Ishikawa (cell line): Measurements from ENCODE around the gene IQUB.

Experiments used
- CEBPB ChIP-seq: IDR thresholded peaks from 2 replicates; pipeline ENCODE4 v1.6.1; 2012
- CREB1 ChIP-seq: IDR thresholded peaks from 2 replicates; pipeline ENCODE4 v1.6.1; 2012; ENCODE audit warnings: low read depth
- EGR1 ChIP-seq: IDR thresholded peaks from 2 replicates; pipeline ENCODE4 v1.6.1; 2012
- EP300 ChIP-seq: IDR thresholded peaks from 2 replicates; pipeline ENCODE4 v1.6.1; 2012; ENCODE audit warnings: borderline replicate concordance
- FOXM1 ChIP-seq: IDR thresholded peaks from 2 replicates; pipeline ENCODE4 v1.6.1; 2012; ENCODE audit warnings: low read depth, borderline replicate concordance
- MAX ChIP-seq: IDR thresholded peaks from 2 replicates; pipeline ENCODE4 v1.6.1; 2012
- NFIC ChIP-seq: IDR thresholded peaks from 2 replicates; pipeline ENCODE4 v1.6.1; 2012
- RAD21 ChIP-seq: IDR thresholded peaks from 2 replicates; pipeline ENCODE4 v1.6.1; 2012; ENCODE audit warnings: low read depth
- TAF1 ChIP-seq: IDR thresholded peaks from 2 replicates; pipeline ENCODE4 v1.6.1; 2012; ENCODE audit warnings: low read depth, mild to moderate bottlenecking
- TCF12 ChIP-seq: IDR thresholded peaks from 2 replicates; pipeline ENCODE4 v1.6.1; 2012; ENCODE audit warnings: low read depth
- TEAD4 ChIP-seq: IDR thresholded peaks from 2 replicates; pipeline ENCODE4 v1.6.1; 2012
- YY1 ChIP-seq: IDR thresholded peaks from 2 replicates; pipeline ENCODE4 v1.6.1; 2012; ENCODE audit warnings: low read depth
- ZBTB7A ChIP-seq: IDR thresholded peaks from 2 replicates; pipeline ENCODE4 v1.6.1; 2012; ENCODE audit warnings: low read depth
- TF ChIP-seq, protein P1 (sequence below): IDR thresholded peaks from 2 replicates; pipeline ENCODE4 v1.6.1; 2012; ENCODE audit warnings: low read depth, mild to moderate bottlenecking
- TF ChIP-seq, protein P2 (sequence below): IDR thresholded peaks from 2 replicates; pipeline ENCODE4 v1.6.1; 2012

IQUB gene

GRCh38 chr7:123570390-123571182 lies 36.2 kb upstream of the IQUB start:
- TF ChIP-seq NFIC (no peak), MAX (no peak), EP300 (no peak)

DNA sequence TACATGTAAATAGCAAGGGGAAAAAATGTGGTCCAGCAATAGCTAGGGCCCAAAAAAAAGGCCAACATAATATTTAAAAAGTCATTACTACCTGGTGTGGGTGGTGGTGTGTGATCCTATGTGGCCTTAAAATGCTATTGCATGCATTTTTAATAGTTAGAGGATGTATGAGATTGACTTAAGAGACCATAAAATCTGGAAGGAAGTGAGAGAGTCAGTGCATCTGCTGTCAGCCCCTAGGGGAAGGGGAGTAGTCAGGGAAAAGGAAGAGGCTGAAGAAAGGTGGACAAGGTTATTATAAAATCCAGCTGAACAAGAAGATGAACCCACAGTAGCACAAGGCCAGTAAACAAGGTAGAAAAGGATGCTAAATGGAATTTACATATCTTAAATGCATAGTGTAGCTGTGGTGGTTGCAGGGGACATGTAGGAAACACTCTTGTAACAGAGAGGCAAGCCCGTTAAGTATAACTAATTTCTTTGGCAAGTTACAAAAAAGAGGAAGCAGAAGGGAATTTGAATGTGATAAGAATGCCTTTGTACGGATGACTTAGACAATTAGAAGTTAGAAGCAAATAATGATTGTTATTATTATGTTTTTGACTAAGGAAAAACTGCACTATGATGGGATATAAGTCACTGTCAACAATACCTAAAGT lies 35.1 kb upstream of the IQUB start:
- TF ChIP-seq FOXM1 (no peak), EP300 (no peak), CEBPB (no peak), EGR1 (no peak), RAD21 (no peak), TEAD4 (no peak), TAF1 (no peak), ZBTB7A (no peak), YY1 (no peak)
- TF ChIP-seq, protein P1, sequence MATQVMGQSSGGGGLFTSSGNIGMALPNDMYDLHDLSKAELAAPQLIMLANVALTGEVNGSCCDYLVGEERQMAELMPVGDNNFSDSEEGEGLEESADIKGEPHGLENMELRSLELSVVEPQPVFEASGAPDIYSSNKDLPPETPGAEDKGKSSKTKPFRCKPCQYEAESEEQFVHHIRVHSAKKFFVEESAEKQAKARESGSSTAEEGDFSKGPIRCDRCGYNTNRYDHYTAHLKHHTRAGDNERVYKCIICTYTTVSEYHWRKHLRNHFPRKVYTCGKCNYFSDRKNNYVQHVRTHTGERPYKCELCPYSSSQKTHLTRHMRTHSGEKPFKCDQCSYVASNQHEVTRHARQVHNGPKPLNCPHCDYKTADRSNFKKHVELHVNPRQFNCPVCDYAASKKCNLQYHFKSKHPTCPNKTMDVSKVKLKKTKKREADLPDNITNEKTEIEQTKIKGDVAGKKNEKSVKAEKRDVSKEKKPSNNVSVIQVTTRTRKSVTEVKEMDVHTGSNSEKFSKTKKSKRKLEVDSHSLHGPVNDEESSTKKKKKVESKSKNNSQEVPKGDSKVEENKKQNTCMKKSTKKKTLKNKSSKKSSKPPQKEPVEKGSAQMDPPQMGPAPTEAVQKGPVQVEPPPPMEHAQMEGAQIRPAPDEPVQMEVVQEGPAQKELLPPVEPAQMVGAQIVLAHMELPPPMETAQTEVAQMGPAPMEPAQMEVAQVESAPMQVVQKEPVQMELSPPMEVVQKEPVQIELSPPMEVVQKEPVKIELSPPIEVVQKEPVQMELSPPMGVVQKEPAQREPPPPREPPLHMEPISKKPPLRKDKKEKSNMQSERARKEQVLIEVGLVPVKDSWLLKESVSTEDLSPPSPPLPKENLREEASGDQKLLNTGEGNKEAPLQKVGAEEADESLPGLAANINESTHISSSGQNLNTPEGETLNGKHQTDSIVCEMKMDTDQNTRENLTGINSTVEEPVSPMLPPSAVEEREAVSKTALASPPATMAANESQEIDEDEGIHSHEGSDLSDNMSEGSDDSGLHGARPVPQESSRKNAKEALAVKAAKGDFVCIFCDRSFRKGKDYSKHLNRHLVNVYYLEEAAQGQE = no peak
- TF ChIP-seq, protein P2, sequence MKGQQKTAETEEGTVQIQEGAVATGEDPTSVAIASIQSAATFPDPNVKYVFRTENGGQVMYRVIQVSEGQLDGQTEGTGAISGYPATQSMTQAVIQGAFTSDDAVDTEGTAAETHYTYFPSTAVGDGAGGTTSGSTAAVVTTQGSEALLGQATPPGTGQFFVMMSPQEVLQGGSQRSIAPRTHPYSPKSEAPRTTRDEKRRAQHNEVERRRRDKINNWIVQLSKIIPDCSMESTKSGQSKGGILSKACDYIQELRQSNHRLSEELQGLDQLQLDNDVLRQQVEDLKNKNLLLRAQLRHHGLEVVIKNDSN = no peak

DNA sequence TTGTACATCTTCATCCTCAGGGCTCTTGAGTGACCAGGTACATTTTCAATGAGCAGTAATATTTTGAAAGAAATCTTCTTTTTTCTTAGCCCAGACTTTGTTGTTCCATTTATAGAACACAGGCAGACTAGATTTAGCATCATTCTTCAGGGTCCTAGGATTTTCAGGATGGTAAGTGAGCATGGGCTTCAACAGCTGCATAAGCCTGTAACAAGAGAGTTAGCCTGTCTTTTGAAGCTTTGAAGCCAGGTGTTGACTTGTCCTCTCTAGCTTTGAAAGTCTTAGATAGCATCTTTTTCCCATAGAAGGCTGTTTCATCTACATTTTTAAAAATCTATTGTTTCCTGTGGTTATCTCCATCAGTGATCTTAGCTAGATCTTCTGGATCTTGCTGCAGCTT lies 27.7 kb upstream of the IQUB start:
- TF ChIP-seq FOXM1 (no peak), ZBTB7A (no peak), TAF1 (no peak), EP300 (no peak), NFIC (no peak), YY1 (no peak), MAX (no peak), TCF12 (no peak), CEBPB (no peak), TEAD4 (no peak), EGR1 (no peak)
- TF ChIP-seq, protein P1 = no peak
- TF ChIP-seq, protein P2 = no peak

DNA sequence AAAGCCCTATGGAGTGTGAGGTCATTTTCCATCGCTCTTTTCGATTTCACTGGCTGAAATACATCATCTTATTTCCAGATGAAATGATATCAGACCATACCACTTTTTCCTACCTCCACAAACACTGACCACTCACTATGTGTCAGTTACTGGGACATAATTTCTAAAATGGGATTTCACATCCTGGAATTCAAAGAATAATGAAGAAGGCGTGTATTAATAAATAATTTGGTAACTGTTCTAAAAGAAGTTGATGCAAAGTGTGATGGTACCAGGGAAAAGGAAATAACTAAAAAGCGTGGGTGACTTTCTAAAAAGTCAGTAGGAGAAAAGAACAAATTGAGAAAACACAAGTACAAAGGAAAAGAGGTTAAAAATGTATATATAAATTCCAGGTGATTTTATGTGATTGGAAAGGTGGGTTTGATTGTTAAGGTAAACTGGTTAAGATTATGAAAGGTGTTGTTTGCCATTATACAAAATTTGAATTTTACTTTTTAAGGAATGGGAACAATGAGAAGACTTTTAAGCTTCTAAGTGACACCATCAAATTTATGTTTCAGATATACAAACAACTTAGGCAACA lies 24.0 kb upstream of the IQUB start:
- TF ChIP-seq TCF12 (no peak), MAX (no peak), CREB1 (no peak), EGR1 (no peak), FOXM1 (no peak), YY1 (no peak), RAD21 (no peak), TEAD4 (no peak), NFIC (no peak), TAF1 (no peak), CEBPB (no peak), ZBTB7A (no peak)

DNA sequence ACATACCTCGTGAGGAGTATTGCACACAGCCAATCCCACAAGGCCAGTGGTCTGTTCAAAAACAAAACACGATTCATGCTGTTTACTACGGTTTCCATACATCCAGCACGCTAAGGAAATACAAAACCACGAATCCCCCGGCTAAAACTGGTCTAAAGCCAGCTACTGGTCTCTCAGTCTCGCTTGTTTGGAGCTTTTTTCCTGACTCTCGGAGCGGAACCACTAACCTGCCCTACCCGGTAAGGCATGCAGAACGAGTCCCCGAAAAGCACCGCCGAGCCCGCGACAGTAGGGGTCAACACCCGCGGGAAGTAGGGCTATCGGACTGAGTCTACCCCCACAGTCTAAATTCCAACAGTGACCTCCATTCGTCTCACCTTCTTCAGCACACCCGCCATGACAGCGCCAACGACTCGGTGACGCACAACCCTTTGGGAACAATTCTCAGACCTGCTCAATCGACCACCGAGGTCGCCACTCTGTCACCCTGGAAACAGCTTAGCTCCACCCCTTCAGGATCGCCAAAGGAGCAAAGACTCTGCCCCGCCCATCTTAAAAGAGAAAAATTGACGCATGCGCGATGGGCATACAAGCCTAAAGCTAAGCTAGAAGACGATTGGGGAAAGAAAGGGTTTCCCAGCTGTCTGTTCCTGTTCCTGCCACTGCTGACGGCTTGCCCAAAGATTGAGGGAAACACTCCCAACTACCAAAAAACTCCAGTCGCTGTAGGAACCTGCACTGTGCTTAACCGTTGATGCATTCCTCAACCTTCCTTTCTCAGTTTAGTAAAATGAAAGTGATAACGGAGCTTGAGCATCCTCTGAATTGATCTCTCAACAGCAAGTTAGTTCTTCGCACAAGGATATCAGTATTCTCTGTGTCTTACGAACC lies 23.2 kb upstream of the IQUB start, which contains the start of gene NDUFA5:
Gene NDUFA5 (minus strand): TSS at position 421 of the 891 bp plus-strand sequence. CDS start 23 bp downstream, at position 398.
- no peak for TF ChIP-seq NFIC
- TF ChIP-seq, protein P2 = 0 out of 2 replicates have a peak, but pooled peaks have one; percentile 4
- no peak for TF ChIP-seq TCF12
- TF ChIP-seq MAX = no peak; the same call in 1 of the 2 replicates
- TF ChIP-seq TEAD4 = no peak
- no peak for TF ChIP-seq FOXM1
- TF ChIP-seq CEBPB = no peak
- peak; percentile 97 for TF ChIP-seq YY1
- peak; percentile 84 for TF ChIP-seq TAF1
- no peak for TF ChIP-seq ZBTB7A
- TF ChIP-seq CREB1 = peak; percentile 81
- TF ChIP-seq EP300 = no peak
- TF ChIP-seq RAD21 = no peak
- TF ChIP-seq, protein P1 = no peak
- TF ChIP-seq EGR1 = peak; percentile 10; the same call in 1 of the 2 replicates
